Measurements from ENCODE around the gene HLA-DRA. TPM values are rescaled to one million over a fixed set of nuclear protein-coding genes. Genes with fewer than 3 reads are reported as not detected.

Gene HLA-DRA
- total and polyA plus RNA-seq, 8 donors = 42.2 to 1,058 (median 68.3) TPM

GRCh38 chr6:32406197-32406596, 33.5 kb upstream of the HLA-DRA start:
- no peak for DNase-seq
- peaks cover 6 to 58% of the 10 kb centered on the region in 2 donors for H3K27me3 ChIP-seq

GRCh38 chr6:32406857-32407256, 32.8 kb upstream of the HLA-DRA start, which contains the start of gene BTNL2:
Gene BTNL2 (minus strand): TSS chr6:32407181. CDS start chr6:32407123, 58 bp downstream.
- Histone ChIP-seq H3K4me1 (no peaks in the 10 kb centered on the region), H3K4me3 (no peak within 1 kb of the TSS), H3K9me3 (no peaks in the 10 kb centered on the region), H3K36me3 (no peaks in the 10 kb centered on the region), H3K27ac (no peak within 1 kb of the TSS), H3K27me3 (peaks cover 6 to 61% of the 10 kb centered on the region in 2 donors)
- DNase-seq = no peak
- no peak for ATAC-seq
- TF ChIP-seq CTCF (IDR thresholded peaks at IDR 0.05) = no peak
- intact Hi-C loops (cut with DNase I) = no loop called here

More at GRCh38 chr6:32406197-32406596, 33.5 kb upstream of the HLA-DRA start:
- no peak for TF ChIP-seq CTCF (IDR thresholded peaks at IDR 0.05)
- ATAC-seq = no peak
- Histone ChIP-seq H3K4me3 (no peak overlapping the region), H3K9me3 (no peaks in the 10 kb centered on the region), H3K27ac (no peak overlapping the region), H3K36me3 (no peaks in the 10 kb centered on the region), H3K4me1 (no peaks in the 10 kb centered on the region)
- intact Hi-C loops (cut with DNase I) = no loop called here

GRCh38 chr6:32410906-32411305, 28.8 kb upstream of the HLA-DRA start:
- DNase-seq (no peak), ATAC-seq (no peak)
- H3K4me1 ChIP-seq = peaks cover 0 to 12% of the 10 kb centered on the region in 2 donors
- no peaks in the 10 kb centered on the region for H3K9me3 ChIP-seq
- no peak for TF ChIP-seq CTCF (IDR thresholded peaks at IDR 0.05)
- H3K4me3 ChIP-seq = no peak overlapping the region
- no peak overlapping the region for H3K27ac ChIP-seq
- H3K36me3 ChIP-seq = no peaks in the 10 kb centered on the region
- peaks cover 3 to 60% of the 10 kb centered on the region in 2 donors for H3K27me3 ChIP-seq
- intact Hi-C loops (cut with DNase I) = loop anchor here in 1 of 2 donors (10.0 kb wide), 1 partner anchor 166 kb away; no protein-coding TSS in a partner anchor

GRCh38 chr6:32411566-32412327, 27.9 kb upstream of the HLA-DRA start:
- H3K27me3 ChIP-seq = peaks cover 12 to 60% of the 10 kb centered on the region in 2 donors
- H3K36me3 ChIP-seq = no peaks in the 10 kb centered on the region
- H3K4me3 ChIP-seq = no peak overlapping the region
- DNase-seq = no peak
- intact Hi-C loops (cut with DNase I) = loop anchor here in 1 of 2 donors (10.0 kb wide), 1 partner anchor 167 kb away; no protein-coding TSS in a partner anchor
- peaks cover 0 to 14% of the 10 kb centered on the region in 2 donors for H3K4me1 ChIP-seq
- no peak for ATAC-seq
- H3K27ac ChIP-seq = no peak overlapping the region
- no peak for TF ChIP-seq CTCF (IDR thresholded peaks at IDR 0.05)
- no peaks in the 10 kb centered on the region for H3K9me3 ChIP-seq

GRCh38 chr6:32413427-32414047, 26.1 kb upstream of the HLA-DRA start:
- ATAC-seq = peak; percentile 95
- peak; percentile 57 to 94 (median 83) for DNase-seq
- no peak overlapping the region for H3K27ac ChIP-seq
- no peaks in the 10 kb centered on the region for H3K36me3 ChIP-seq
- TF ChIP-seq CTCF (IDR thresholded peaks at IDR 0.05) = peak; percentile 96 to 97
- H3K4me1 ChIP-seq = peaks cover 0 to 14% of the 10 kb centered on the region in 2 donors
- H3K27me3 ChIP-seq = peaks cover 10 to 60% of the 10 kb centered on the region in 2 donors
- H3K4me3 ChIP-seq = no peak overlapping the region
- intact Hi-C loops (cut with DNase I) = loop anchor here in 1 of 2 donors (10.0 kb wide), 1 partner anchor 169 kb away; no protein-coding TSS in a partner anchor
- no peaks in the 10 kb centered on the region for H3K9me3 ChIP-seq
